NCI-H1436 (cell line): ENCODE measurements around the gene KRTAP5-2.
"Not testable (repeated sequence)": the region's sequence is repeated elsewhere in the genome, so short reads cannot be mapped to it uniquely, and the experiment has no call there.

Experiments
- DNase-seq: peaks from one replicate; lab custom pipeline; 2025; lab: John Stamatoyannopoulos, UW

Gene KRTAP5-2

DNA sequence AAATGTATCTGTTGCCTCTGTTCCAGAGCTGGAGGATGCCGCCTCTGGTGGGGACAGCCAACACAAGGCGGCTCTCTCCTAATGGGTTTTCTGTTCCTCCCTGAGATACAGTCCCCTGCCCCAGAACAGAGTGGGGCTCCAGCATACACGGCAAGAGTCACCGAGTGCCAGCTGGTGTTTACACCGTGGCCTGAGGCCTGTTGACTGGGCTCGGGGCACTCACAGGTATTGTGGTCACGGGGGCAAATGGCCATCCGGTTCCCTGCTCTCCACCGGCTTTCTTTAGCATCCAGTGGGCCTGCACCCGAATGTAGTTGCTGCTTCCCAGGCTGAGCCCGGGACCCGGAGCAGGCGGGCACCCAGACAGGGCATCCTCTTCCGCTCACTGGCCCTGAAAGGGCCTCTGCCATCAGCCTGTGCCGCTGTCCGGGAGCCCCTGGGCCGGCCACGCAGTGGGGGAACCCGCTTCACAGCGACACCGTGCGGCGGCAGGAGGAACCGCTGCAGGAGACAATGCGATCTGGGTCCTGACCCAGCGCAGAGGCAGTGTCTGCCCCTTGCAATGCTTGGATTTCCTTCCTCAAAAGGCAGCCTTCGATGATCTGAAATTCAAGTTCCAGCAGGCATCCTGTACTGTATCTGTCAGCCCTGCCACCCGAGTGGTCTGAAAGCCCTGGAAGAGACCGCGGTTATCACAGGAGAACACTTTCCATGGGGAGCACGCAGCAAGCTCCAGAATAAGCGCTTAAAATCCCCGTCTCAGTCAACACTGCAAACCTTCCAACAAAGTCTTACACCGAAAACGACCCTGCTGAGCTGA lies 30.6 kb upstream of the KRTAP5-2 start:
- DNase-seq: no peak

DNA sequence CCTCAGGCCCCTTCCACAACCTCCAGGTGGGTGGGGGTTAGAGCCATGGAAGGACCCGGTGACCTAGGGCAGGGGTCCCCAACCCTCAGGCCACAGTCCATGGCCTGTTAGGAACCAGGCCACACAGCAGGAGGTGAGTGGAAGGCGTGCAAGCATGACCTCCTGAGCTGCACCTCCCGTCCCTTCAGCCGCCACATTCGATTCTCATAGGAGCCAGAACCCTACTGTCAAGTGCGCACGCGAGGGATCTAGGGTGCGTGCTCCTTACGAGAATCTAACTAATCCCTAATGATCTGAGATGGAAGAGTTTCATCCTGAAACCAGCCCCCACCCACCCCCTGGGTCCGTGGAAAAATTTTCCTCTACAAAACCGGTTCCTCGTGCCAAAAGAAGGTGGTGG lies 27.4 kb upstream of the KRTAP5-2 start:
- DNase-seq: no peak

DNA sequence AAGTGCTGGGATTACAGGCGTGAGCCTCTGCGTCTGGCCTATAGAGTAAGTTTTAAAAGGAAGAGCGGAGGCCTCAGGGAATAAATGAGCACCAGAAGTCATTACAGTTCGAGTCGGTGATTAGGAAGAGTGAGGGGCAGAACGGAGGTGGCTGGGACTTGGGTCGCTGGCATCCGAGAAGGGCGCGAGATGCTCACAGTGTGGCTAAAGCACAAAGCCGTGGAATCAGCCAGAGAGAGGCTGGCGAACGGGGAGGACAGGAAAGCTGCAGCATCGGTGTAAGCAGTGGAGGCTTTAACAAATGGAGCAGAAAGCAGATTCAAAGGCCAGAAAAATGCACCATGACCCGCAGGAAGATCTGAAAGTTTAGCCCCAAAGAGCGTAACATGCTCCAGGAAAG lies 26.5 kb upstream of the KRTAP5-2 start:
- no peak for DNase-seq

DNA sequence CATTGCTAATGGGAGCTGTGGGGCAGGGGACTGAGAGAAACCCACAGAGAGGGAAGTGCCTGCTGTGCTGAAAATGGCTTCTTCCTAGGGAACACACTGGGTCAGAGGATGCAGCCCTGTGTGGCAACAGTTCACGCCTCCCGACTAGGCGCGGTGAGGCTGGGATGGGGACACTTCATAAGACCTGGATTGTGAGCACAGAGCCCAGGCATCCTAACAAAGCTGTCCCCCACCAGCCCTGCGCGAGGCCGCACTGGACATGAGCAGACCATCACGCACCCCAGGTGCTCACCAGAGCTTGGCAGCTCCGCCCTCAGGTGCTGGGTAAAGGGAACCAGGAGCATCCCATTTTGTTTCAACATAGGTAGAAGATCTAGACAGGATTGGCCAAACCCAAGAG lies 25.6 kb upstream of the KRTAP5-2 start:
- DNase-seq: no peak

DNA sequence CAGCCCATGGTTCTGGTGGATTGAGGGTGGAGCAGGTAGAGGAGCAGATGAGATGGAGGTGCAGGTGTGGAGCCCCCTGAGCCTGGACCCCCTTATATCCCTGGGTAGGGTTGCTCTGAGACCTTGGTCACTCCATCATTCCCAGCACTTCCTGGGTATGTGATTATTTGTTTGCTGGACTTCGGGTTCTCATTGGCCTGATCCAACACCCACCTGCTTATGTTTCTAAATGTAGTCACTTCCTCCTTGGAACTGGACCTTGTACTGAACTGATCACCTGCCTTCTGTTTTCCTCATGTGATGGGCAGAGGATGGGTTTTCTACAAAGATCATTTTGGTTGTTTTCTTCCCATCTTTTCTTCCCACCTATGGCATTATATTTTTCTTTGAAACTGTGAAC lies 24.0 kb upstream of the KRTAP5-2 start, which contains the start of gene KRTAP5-4:
Gene KRTAP5-4, minus strand, starts transcription at position 53 of the 400 bp plus-strand sequence. Its CDS starts 45 bp downstream, at position 8.
- no peak for DNase-seq

DNA sequence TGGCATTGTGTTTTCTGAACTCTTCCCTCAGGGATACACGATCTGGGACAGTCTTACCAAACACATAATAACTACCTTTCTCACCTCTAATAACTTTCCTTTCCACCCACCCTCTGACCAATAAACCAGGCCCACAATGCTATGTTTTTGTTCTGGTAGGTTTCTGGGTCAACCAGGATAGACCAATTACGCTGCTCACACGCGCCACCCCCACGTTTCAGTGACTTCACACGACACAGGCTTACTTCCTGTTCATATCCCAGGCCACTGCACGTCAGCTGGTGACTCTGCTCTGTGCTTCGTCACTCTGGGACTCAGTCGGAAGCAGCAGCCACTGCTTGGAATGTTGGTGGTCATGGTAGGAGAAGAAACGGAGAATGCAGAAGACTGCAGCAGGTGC lies 21.4 kb upstream of the KRTAP5-2 start:
- DNase-seq: no peak

DNA sequence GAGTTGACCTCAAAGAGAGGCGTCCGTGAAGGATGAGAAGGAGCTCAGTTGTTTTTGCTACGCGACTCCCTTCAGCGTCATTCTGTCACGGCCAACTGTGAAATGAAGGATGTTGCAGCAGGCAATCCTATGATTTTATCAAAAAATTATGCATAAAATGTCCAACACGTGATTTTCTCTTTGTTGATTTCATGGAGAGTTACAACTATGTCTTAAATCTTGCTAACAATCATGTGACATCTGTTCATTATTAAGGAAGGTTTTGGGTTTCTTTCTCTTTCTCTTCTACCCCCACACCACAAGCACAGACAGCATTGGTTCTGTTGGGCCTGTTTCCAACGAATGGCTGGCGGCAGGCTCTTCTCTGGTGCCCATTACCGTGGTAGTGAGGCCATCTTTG lies 20.1 kb upstream of the KRTAP5-2 start:
- no peak for DNase-seq

DNA sequence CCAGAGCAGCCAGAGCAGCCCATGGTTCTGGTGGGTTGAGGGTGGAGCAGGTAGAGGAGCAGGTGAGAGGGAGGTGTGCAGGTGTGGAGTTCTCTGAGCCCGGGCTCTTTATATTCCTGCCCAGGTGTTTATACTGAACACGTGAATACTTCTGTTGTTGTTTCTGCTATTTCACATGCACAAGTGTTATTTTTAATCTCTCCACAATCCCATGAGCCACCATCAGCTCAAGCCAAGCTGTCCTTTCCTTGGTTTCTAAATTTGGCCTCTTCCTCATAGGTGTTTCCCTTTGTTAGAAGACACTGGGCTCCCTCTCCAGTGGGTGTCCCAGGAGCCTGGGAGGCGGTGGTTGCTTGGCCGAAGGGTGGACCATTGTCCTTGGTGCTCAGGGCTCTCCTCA lies 10.3 kb upstream of the KRTAP5-2 start, which contains the start of gene KRTAP5-3:
Gene KRTAP5-3, minus strand, starts transcription at position 101 of the 400 bp plus-strand sequence. Its CDS starts 78 bp downstream, at position 23.
- DNase-seq: no peak

DNA sequence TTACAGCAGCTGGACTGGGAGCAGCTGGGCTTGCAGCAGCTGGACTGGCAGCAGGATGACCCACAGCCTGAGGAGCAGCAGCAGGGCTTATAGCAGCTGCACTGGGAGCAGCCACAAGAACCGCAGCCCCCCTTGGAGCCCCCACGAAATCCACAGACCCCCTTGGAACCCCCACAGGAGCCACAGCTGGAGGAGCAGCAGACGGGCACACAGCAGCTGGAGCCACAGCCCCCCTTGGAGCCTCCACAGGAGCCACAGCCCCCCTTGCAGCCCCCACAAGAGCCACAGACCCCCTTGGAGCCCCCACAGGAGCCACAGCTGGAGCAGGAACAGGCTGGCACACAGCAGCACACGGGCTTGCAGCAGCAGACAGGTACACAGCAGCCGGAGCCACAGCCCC lies 9.8 kb upstream of the KRTAP5-2 start:
- DNase-seq: not testable (repeated sequence)

DNA sequence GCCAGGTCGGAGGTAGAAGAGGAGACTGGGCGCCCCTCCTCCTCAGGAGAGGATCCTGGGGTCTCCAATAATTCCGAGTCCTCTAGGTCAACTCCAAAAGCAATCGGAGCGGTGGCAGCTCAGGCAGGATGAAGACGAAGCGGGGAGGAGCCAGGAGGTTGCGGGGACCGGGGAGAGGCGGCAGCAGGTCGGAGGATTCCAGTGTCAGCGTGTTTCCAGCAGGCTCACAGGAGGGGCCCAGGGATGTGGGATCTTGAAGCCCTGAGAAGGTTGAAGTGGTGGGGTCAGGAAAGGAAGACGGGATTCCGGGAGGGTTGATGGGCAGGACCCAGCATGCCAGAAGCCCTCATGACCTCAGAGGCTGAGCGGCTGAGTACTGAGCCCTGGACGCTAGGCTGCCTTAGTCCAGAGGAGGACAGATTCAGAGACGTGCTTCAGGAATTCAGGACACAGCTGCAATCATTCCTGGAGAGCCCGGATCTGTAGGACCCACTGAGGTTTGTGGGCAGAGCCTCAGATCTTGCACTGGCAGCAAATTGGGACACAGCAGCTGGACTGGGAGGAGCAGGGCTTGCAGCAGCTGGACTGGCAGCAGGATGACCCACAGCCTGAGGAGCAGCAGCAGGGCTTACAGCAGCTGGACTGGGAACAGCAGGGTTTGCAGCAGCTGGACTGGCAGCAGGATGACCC lies 9.2 kb upstream of the KRTAP5-2 start:
- not testable (repeated sequence) for DNase-seq

DNA sequence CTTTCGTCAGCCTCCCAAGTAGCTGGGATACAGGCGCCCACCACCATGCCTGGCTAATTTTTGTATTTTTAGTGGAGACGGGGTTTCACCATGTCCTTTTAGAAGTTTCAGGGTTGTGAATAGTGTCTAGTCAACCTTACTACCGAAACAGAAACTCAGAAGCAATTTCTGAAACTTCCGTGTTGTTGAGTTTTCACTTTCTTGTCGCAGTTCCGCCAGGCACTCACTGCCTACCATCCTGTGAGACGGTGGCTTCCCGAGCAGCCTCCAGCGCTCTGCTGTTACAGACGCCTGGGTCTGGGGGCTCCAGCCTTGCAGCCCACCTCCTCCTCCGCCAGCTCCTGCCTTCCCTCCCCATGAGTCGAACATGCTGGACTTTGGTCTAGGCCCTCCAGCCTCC lies 7.8 kb upstream of the KRTAP5-2 start:
- not testable (repeated sequence) for DNase-seq

DNA sequence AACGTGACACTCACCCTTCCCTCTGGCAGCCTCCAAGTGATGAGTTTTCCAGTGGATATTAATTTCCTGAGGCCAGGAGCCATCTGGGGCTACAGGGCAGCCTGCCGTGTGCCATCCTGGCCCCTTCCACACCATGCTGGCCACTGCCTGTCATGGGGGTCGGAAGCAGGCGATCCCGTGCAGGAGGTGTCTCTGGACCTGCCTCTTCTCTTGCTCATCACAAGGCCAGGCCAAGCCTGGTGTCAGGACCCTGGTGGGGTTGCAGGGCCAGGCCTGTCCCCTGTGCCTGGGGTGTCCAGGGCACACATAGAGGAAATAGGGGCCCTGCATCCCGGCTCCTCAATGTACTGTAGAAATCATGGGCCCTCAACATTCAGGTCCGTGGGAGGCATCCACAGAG lies 6.6 kb upstream of the KRTAP5-2 start:
- no peak for DNase-seq

DNA sequence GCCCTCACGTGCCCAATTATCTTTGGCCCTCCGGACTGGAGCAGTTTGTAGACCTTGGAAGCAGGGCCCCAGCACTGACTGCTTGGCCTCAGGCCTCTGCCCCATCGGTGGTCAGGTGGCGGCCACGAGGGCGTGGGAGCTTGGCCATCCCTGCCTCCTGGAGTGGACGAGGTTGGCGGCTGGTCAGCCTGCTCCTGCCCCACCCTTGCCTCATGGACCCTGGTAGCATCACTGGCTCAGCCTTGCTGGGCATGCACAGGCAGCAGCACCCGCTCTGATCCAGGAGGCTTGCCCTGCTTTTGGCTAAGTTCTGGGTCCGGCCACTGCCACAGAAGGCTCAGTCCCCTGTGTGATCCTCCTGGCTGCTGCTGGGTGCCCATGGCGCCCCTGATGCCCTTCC lies 6.1 kb upstream of the KRTAP5-2 start:
- DNase-seq: no peak

DNA sequence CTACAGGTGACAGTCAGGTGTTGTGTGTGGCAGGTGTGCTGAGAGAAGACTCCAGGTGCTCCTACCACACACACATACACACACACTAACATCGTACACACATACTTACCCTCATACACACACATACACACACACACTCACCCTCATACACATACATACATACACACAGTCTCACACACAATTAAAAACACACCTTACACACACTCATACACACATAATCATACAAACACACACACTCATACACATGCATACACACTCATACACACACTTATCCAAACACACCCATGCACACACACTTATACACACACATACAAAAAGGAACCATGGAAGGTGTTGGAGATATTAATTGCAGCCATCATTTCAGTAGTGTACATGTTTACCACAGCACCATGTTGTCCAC lies 5.5 kb upstream of the KRTAP5-2 start:
- DNase-seq: no peak

DNA sequence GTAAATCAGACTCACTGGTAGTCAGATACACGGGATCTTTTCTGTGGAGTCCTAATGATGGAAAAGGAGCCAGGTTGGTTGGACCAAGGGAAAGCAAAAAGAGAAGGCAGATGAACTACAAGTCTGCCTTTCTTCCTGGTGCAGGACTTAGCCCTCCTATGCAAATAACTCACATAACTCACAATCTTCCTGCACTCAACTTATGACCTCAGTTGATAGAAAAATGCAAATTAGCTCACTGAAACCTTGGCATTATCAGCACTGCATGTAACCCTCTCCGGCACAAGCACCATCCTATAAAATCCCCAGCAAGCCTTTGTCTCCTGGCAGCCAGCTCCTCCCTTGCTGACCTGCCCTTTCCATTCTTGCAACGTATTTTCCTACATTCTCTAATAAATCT lies 3.6 kb upstream of the KRTAP5-2 start:
- not testable (repeated sequence) for DNase-seq

DNA sequence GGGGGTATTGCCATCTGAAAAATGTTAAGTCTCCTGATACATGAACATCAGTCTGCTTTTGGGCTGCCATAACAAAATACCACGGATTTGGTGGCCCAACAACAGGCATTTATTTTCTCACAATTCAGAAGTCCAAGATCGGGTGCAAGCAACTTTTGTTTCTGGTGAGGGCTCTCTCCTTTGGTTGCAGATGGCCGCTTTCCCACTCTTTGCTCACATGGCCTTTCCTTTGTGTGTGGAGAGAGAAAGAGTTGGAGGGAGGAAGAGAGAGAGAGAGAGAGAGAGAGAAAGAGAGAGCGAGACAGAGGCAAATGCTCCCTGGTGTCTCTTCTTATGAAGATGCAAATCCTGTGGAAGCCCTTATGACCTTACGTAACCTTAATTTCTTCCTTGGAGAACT lies 2.5 kb upstream of the KRTAP5-2 start:
- DNase-seq: no peak

DNA sequence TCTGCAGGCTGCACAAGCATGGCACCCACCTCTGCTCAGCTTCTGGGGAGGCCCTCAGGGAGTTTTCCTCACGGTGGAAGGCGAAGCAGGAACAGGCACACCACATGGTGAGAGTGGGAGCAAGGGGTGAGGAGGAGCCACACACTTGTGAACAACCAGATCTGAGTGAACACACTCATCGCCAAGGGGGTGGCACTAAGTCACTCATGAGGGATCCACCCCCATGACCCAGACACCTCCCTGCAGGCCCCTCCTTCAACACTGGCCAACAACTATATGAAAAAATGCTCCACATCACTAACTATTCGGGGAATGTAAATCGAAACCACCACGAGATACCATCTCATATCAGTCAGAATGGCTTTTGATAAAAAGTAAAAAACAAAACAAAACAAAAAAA lies 722 bp upstream of the KRTAP5-2 start:
- no peak for DNase-seq

DNA sequence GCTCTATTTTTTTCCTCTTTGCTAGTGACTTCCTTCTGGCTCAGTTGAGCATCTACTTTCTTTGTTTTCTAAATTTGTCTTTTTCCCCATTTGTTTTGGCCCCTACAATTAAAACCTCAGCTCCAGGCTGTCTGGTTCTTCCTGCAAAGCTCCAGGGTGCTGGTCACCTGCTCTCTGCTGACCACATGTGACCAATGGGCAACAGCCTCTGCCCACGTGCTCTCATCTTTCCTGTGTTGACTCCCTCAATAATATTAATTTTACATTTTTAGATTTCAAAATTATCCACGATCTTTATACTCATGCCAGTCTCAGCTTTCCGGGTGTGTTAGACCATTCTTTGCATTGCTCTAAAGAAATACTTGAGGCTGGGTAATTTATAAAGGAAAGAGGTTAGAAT lies 312 bp upstream of the KRTAP5-2 start:
- DNase-seq: not testable (repeated sequence)

DNA sequence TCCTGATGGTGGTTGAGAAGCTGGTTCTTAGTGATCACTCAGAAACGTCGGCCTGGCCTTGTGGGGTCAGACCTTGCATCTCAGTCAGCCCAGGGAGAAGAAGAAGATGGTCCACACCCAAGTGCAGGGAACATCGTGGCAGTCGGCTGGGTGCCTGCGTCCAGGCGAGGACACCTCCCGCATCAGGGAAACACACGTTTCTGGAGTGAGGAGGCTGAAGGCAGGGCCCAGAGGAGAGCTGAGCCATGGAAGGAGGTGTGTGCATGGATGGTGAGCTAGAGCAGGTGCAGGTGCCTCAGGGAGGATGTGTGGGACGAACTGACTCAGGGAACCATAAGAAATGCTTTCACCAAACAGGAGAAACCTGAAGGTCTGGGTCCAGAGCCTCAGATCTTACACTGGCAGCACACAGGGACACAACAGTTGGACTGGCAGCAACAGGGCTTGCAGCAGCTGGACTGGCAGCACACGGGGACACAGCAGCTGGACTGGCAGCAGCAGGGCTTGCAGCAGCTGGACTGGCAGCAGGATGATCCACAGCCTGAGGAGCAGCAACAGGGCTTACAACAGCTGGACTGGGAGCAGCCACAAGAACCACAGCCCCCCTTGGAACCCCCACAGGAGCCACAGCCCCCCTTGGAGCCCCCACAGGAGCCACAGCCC lies 632 bp downstream of the KRTAP5-2 start:
- no peak for DNase-seq

DNA sequence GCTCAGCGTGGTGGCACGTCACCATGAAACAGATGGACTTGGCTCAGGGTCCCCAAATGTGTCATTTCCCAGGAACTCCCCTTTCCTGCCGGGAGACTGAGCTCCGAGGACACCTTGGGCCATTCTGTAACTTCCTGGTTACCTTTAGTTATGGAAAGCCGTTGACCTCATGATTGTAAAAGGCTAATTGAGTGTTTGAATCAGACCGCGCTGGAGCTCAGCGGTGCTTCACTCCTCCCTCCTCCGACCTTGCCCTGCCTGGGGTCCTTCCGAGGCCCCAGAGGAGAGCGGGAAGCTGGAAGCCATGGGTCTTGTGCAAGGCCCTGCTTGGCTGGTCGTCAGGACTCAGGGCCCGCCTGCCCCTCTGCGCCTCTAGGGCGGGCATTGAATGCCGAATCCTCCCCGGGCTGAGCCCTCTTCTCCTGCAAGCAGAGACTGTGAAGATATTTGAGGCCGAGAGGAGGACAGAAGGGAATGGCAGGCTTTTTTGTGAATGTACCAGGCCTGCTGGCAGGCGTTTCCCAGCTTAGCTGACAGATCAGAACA lies 1.4 kb downstream of the KRTAP5-2 start:
- DNase-seq: not testable (repeated sequence)

DNA sequence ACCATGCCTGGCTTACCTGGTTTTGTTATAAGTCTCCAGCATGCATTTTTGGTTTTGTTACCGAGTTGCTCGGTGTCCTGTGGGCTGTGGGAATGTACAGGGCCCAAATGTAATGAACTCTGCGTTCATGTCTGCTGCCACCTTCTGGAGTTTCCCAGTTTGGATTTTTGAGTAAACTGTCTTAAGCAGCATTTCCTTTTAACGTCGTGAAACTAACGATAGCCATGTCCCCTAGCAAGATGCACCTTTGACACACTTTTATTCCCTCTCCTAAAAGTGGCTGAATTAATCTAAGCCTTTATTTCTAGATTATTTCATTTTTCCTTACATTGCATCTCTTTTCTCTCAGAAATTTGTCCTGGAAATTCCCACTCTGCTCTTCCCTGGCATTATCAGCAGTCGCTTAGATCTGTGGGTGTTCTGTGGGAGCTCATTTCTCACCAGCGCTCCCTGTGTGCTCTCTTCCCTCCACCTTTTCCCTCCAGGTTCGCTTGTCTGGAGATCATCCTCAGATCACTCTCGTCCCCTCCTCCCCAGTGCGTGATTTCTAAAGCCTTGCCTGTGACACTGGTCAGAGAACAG lies 2.0 kb downstream of the KRTAP5-2 start:
- not testable (repeated sequence) for DNase-seq

DNA sequence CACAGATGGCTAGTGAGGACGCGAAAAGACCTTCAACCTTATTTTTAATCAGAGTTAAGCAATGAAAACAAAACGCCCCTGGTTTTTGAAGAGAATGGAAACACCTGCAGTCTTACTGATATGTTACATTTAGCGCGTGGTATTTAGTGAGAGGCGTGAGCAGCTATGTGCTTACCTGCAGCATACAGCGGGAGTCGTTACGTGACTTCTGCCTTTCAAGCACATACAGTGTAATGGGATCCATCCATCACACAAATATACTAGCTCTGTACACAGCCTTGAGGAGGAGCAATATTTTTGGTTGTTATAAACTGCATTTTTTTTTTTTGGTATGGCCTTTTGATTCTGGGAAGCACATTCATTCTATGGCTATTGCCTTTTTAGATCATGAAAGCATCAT lies 5.5 kb downstream of the KRTAP5-2 start:
- peak; percentile 30 for DNase-seq
